ENCODE results near the gene CKAP4. TPM values are rescaled to one million over a fixed set of nuclear protein-coding genes. Genes with fewer than 3 reads are reported as not detected.

CKAP4 gene
- total RNA-seq, 1 experiment from 2014 or later = 62.4 TPM

- H3K18ac ChIP-seq (ENCODE audit: insufficient read length, low read depth, low read length) = no peak overlapping the region
- H3K27me3 Mint-ChIP-seq (ENCODE audit: low read depth) = peaks cover 2% of the 10 kb centered on the region; the same call in 1 of the 2 replicates
Observed at GRCh38 chr12:106224355-106224706, 23.5 kb downstream of the CKAP4 start.

More at GRCh38 chr12:106224355-106224706, 23.5 kb downstream of the CKAP4 start:
- Histone ChIP-seq H2BK15ac (ENCODE audit: low read depth, low read length) (no peak overlapping the region), H3K4me2 (ENCODE audit: insufficient read depth, insufficient read length, low read length) (no peak overlapping the region), H2AK5ac (ENCODE audit: insufficient read length, low read length) (no peak overlapping the region), H3K9me3 (ENCODE audit: control insufficient read depth, low read depth, low read length) (no peaks in the 10 kb centered on the region), H4K8ac (replicated peaks; ENCODE audit: insufficient read length, low read depth, low read length) (no peak overlapping the region), H2BK5ac (ENCODE audit: insufficient read length, low read length) (no peak overlapping the region), H3K9ac (ENCODE audit: extremely low read depth, insufficient read length, low read length) (no peak overlapping the region), H3K27me3 (ENCODE audit: insufficient read depth, low read length) (no peaks in the 10 kb centered on the region), H3K14ac (ENCODE audit: insufficient read depth, low read length) (no peak overlapping the region), H3K79me1 (ENCODE audit: insufficient read depth, low read depth, low read length, poor library complexity, severe bottlenecking) (no peaks in the 10 kb centered on the region), H3K23ac (ENCODE audit: insufficient read length, low read depth, low read length) (no peak overlapping the region), H4K20me1 (ENCODE audit: control insufficient read depth, insufficient read depth, insufficient read length) (no peaks in the 10 kb centered on the region), H2BK20ac (ENCODE audit: low read depth, low read length, poor library complexity, severe bottlenecking) (no peak overlapping the region), H4K5ac (ENCODE audit: insufficient read length, low read depth, low read length) (no peak overlapping the region), H2BK12ac (ENCODE audit: insufficient read length, low read depth, low read length) (no peak overlapping the region), H2AFZ (ENCODE audit: low read length) (no peak overlapping the region), H4K91ac (ENCODE audit: insufficient read length, low read depth, low read length) (no peak overlapping the region), H3K4ac (ENCODE audit: low read depth, low read length) (no peak overlapping the region), H3K27ac (ENCODE audit: insufficient read length, low read depth, low read length) (no peak overlapping the region), H3K79me2 (ENCODE audit: insufficient read depth, low read length) (no peaks in the 10 kb centered on the region), H3K4me1 (ENCODE audit: insufficient read depth, low read length) (no peaks in the 10 kb centered on the region), H2BK120ac (ENCODE audit: low read depth, low read length, poor library complexity, severe bottlenecking) (no peak overlapping the region), H3K23me2 (ENCODE audit: insufficient read length, low read depth, low read length, poor library complexity, severe bottlenecking) (no peaks in the 10 kb centered on the region), H3T11ph (ENCODE audit: low read length) (no peak overlapping the region), H3K56ac (ENCODE audit: insufficient read length, low read depth, low read length) (no peak overlapping the region)
- H3K4me3 Mint-ChIP-seq = no peak overlapping the region
- DNase-seq = no peak
- TF ChIP-seq, protein P1, sequence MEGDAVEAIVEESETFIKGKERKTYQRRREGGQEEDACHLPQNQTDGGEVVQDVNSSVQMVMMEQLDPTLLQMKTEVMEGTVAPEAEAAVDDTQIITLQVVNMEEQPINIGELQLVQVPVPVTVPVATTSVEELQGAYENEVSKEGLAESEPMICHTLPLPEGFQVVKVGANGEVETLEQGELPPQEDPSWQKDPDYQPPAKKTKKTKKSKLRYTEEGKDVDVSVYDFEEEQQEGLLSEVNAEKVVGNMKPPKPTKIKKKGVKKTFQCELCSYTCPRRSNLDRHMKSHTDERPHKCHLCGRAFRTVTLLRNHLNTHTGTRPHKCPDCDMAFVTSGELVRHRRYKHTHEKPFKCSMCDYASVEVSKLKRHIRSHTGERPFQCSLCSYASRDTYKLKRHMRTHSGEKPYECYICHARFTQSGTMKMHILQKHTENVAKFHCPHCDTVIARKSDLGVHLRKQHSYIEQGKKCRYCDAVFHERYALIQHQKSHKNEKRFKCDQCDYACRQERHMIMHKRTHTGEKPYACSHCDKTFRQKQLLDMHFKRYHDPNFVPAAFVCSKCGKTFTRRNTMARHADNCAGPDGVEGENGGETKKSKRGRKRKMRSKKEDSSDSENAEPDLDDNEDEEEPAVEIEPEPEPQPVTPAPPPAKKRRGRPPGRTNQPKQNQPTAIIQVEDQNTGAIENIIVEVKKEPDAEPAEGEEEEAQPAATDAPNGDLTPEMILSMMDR (conservative IDR thresholded peaks at IDR 0.05) = no peak
- peaks cover 2% of the 10 kb centered on the region in 2 experiments; a peak in 2 of 4 replicates for H3K4me1 Mint-ChIP-seq
- no peaks in the 10 kb centered on the region; a peak in 1 of 7 replicates for H3K36me3 Mint-ChIP-seq (ENCODE audit: insufficient read depth in 1 of 3, low read depth in 3 of 3)
- H3K27ac Mint-ChIP-seq = no peak overlapping the region
- H3K9me3 Mint-ChIP-seq = no peaks in the 10 kb centered on the region
- WGBS (ENCODE audit: extremely low coverage, insufficient read length, low lambda C conversion rate) = no CpG with 5 or more reads among the region's 4 CpGs

Data from H9 (cell line).